Activated T-helper 1 cell treated with Interleukin-2 at 50 U/mL for 16 hours (primary cell): ENCODE data around the gene NXPH1.

Experiments used
- DNase-seq: peaks from one replicate; pipeline ENCODE4 v3.0.0-alpha.2; 2020; ENCODE audit warnings: low read depth

The NXPH1 gene

GRCh38 chr7:8507566-8507965, 74.2 kb downstream of the NXPH1 start:
- no peak for DNase-seq

- no peak for DNase-seq
These were observed 76.2 kb downstream of the NXPH1 start for GRCh38 chr7:8509621-8510020.

GRCh38 chr7:8511855-8512254, 78.4 kb downstream of the NXPH1 start:
- DNase-seq: no peak

- DNase-seq: no peak
These were observed 81.5 kb downstream of the NXPH1 start for GRCh38 chr7:8514781-8515519.

GRCh38 chr7:8515640-8516185, 82.3 kb downstream of the NXPH1 start:
- no peak for DNase-seq

- no peak for DNase-seq
These were observed 83.6 kb downstream of the NXPH1 start for GRCh38 chr7:8516976-8517375.

- no peak for DNase-seq
These were observed 94.9 kb downstream of the NXPH1 start for GRCh38 chr7:8528311-8528710.

GRCh38 chr7:8531991-8532515, 98.6 kb downstream of the NXPH1 start:
- no peak for DNase-seq

- no peak for DNase-seq
These were observed 103.0 kb downstream of the NXPH1 start for GRCh38 chr7:8536431-8536830.

GRCh38 chr7:8549046-8549445, 115.6 kb downstream of the NXPH1 start:
- DNase-seq: no peak

- no peak for DNase-seq
These were observed 127.1 kb downstream of the NXPH1 start for GRCh38 chr7:8560501-8560900.

GRCh38 chr7:8561449-8561848, 128.0 kb downstream of the NXPH1 start:
- DNase-seq: no peak

GRCh38 chr7:8564281-8564680, 130.9 kb downstream of the NXPH1 start:
- DNase-seq: no peak

- DNase-seq: no peak
These were observed 132.6 kb downstream of the NXPH1 start for GRCh38 chr7:8566016-8566415.

GRCh38 chr7:8567626-8568025, 134.2 kb downstream of the NXPH1 start:
- no peak for DNase-seq

GRCh38 chr7:8579661-8580194, 146.3 kb downstream of the NXPH1 start:
- no peak for DNase-seq

- DNase-seq: no peak
These were observed 148.4 kb downstream of the NXPH1 start for GRCh38 chr7:8581842-8582241.

- DNase-seq: no peak
These were observed 149.3 kb downstream of the NXPH1 start for GRCh38 chr7:8582728-8583127.

GRCh38 chr7:8585591-8585990, 152.2 kb downstream of the NXPH1 start:
- DNase-seq: no peak

GRCh38 chr7:8590225-8590624, 156.8 kb downstream of the NXPH1 start:
- DNase-seq: no peak

GRCh38 chr7:8590791-8591190, 157.4 kb downstream of the NXPH1 start:
- DNase-seq: no peak

- no peak for DNase-seq
These were observed 157.9 kb downstream of the NXPH1 start for GRCh38 chr7:8591289-8591688.

GRCh38 chr7:8592167-8592566, 158.8 kb downstream of the NXPH1 start:
- no peak for DNase-seq

- DNase-seq: no peak
These were observed 160.7 kb downstream of the NXPH1 start for GRCh38 chr7:8594115-8594514.
